GM18907 (cell line): ENCODE results near the gene KCNMA1.
"Not testable (repeated sequence)": the region's sequence is repeated elsewhere in the genome, so short reads cannot be mapped to it uniquely, and the experiment has no call there.

Experiments
- ATAC-seq: cut with Tn5 transposase; IDR thresholded peaks from one replicate; pipeline ENCODE4 v1.9.1; 2021; ENCODE audit warnings: mild to moderate bottlenecking, moderate library complexity; ENCODE audit not compliant: unreplicated experiment

The KCNMA1 gene

DNA sequence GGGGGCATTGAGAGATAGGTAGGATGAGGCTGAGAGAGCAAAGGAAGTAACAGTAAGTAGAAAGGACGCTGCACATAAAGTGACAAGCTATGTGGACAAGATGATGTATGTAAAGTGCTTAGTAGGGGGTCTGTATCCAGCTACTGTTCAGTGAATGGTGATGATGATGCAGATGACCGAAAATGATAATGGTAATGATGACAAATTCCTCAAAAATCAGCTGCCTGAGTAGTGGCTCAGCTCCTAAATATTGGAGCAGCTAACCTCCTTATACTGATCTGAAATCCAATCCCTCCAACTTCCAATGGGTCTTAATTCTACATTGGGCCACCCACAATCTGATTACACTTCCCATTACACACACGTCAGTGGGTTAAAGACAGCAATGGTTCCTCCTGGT, 27.1 kb upstream of the KCNMA1 start:
- ATAC-seq: no peak

DNA sequence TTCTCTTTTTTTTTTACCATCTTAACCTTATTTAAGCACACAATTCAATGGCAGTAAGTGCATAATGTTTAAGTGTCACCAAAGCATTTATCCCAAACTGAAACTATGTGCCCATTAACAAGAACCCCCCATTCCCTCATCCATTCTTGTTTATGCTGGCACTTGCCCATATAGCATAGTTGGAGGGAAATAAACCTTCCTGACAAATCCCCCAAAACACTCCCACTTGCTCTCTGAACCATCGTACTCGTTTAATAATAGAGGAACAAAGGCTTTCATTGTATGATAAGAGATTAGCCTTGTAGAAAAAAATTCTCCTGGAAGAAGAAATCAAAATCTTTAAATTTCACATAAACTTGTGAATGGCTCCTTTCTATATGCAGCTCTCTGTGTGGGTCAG, 26.4 kb upstream of the KCNMA1 start:
- ATAC-seq: no peak

DNA sequence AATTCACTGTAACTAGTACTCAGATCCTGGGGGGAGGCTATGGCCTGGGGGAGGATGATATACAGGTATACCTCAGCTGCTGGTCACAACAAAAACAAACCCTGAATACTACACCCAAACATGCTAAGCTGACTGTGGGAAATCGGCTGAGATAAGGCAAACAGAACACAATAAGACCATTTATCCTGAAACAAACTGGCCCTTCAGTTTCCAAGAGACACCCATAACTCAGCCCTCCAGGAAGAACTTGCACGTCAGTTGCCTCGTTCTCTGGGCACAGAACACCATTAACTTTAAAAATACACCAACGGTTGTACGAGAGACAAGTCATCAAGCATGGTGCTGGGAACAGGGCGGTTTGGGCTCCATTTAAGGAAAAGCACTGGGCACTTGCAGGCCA, 24.1 kb upstream of the KCNMA1 start:
- no peak for ATAC-seq

DNA sequence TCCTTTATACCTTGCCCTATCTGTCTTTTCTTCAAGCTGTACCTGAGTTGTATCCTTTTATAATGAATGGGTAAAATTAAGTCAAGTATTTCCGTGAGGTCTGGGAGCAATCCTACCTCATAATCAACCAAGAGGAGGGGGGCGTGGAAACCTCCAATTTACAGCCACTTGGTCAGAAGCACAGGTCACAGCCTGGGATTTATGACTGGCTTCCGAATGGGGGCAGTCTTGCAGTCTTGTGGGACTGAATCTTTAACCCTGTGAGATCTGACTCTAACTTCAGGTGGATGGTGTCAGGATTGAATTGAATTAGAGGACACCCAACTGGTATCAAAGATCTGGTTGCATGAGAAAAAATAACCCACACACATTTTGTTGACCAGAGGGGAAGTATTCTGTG, 23.5 kb upstream of the KCNMA1 start:
- ATAC-seq: no peak

DNA sequence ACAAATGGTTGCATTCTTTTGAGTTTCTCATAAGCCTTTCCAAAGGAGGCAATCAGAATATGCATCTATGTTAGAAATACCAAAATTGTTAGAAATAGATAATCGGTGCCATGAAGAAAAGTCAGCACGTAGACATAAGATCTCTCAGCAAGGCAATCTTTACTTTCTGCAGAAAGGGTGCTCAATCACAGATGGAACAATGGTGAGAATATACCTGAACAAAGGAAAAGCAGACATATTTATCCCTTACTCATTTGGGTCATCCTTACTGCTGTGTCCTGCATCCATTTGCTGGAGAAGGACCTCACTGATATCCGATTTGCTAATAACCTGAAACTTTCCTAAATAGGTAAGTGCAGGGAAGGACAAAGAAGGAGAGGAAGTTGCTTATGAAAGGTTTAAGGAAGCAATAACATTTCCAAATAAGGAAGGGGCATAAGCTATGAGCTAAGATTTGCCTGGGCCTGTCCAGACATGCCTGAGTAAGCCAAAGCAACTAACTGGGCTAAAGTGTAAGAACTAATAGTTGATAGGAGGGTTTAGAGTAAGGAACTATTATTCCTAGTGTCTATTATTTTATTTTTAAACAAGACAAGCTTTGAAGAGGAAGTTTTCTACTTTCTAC, 21.6 kb upstream of the KCNMA1 start:
- not testable (repeated sequence) for ATAC-seq

- no peak for ATAC-seq
Measured at GRCh38 chr10:77653210-77653609, 15.6 kb upstream of the KCNMA1 start.

- ATAC-seq: peak; percentile 44
Measured at GRCh38 chr10:77649333-77650331, 12.0 kb upstream of the KCNMA1 start.

GRCh38 chr10:77648472-77648871, 10.9 kb upstream of the KCNMA1 start:
- ATAC-seq: no peak

GRCh38 chr10:77647543-77648293, 10.1 kb upstream of the KCNMA1 start:
- ATAC-seq: no peak

- no peak for ATAC-seq
Measured at GRCh38 chr10:77644557-77645243, 7.1 kb upstream of the KCNMA1 start.

GRCh38 chr10:77643795-77644468, 6.3 kb upstream of the KCNMA1 start:
- peak; percentile 57 for ATAC-seq

DNA sequence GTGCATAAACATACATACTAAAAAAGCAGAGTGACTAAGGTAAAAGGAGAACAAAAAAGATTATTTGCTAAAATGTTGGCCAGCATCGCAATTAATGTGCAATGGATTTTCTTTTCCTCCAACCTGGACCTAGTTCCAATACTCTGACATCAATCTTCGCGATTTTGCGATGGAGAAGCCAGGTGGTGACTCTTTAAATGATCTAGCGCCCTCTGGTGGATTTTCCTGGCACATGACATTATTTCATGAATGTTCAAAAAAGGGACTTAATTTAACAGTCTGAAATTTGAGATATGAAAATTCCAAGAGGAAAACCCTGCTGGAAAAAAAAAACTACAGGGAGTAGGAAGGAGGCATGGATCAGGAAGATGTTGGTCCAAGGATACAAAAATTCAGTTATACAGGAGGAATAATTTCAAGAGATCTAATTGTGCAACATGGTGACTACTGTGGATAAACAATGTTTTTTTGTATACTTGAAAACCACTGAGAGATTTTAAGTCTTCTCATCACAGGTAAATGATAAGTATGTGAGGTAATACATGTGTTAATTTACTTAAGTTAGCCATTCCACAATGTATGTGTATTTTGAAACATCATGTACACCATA, 4.3 kb upstream of the KCNMA1 start:
- no peak for ATAC-seq

DNA sequence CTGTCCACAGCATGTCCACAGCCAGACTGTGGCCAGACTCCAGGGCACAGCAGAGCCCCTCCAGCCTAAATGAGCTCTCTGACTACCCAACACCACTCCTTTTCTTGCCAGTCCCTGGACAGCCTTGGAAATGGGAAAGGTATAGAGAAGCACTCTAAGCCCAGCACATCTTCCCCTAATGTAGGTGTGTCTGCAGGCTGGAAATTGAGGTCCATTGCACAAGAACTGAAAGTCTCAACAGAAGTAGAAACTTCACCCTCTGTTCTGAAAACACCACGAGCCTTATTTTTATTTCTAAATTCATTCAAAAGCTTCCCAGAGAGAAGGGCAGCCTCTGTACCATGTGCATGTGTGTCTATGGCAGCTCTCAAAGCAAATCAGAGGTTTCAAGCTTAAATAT, 3.7 kb upstream of the KCNMA1 start:
- no peak for ATAC-seq

- no peak for ATAC-seq
Measured at GRCh38 chr10:77640167-77640566, 2.6 kb upstream of the KCNMA1 start.

- no peak for ATAC-seq
Measured at GRCh38 chr10:77639756-77640155, 2.1 kb upstream of the KCNMA1 start.

- ATAC-seq: no peak
Measured at GRCh38 chr10:77638321-77639101, 903 bp upstream of the KCNMA1 start.

DNA sequence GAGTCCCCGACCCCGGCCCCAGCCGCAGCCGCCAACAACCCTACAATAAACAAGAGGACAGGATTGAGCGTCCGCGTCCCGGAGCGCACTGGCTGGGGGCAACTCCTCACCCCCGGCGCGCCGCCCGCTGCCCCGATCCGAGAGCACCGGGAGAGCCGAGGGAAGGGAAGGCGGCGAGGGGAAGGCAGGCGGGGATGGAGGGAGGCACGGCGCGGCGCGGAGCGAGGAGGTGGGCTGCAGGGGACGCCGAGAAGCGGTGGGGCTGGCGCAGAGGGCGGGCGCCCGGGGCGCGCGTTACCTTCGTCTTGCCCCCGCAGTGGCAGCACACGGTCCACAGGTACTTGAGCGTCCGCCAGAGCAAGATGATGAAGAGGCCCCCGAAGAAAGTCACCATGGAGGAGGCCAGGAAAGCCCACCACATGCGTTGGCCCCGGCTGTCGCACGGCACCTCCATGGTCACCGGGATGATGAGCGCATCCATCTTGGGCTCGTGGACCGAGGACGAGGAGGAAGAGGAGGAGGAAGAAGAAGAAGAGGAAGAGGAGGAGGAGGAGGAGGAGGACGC, 559 bp downstream of the KCNMA1 start:
- ATAC-seq: no peak

- ATAC-seq: no peak
Measured at GRCh38 chr10:77636282-77636966, 1.2 kb downstream of the KCNMA1 start.
